Neural progenitor cell (in vitro differentiated cells): ENCODE results near the gene AK4. TPM values are rescaled to one million over a fixed set of nuclear protein-coding genes. Genes with fewer than 3 reads are reported as not detected.

Experiments
- DNase-seq: peaks from one replicate; pipeline ENCODE4 v3.0.0-alpha.2; 2016; ENCODE audit warnings: low spot score
- H2AFZ ChIP-seq: fragments of 200-600 bp; sonication (generic); replicated peaks from 2 replicates; pipeline ENCODE4 v1.6.1; 2016; ENCODE audit warnings: antibody characterized with exemption
- H3F3A ChIP-seq: fragments of 200-600 bp; sonication (generic); 2 replicates; pipeline ENCODE4 v1.6.1; 2016; ENCODE audit warnings: antibody characterized with exemption, low read depth
- H3K27ac ChIP-seq: fragments of 200-600 bp; sonication (generic); 2 replicates; pipeline ENCODE4 v1.5.1; 2016; ENCODE audit warnings: mild to moderate bottlenecking
- H3K27me3 ChIP-seq: fragments of 200-600 bp; sonication (generic); 2 replicates; pipeline ENCODE4 v1.6.1; 2016; ENCODE audit warnings: mild to moderate bottlenecking, moderate library complexity
- H3K36me3 ChIP-seq: fragments of 200-600 bp; sonication (generic); 2 replicates; pipeline ENCODE4 v1.5.1; 2016
- H3K4me1 ChIP-seq: fragments of 200-600 bp; sonication (generic); 2 replicates; pipeline ENCODE4 v1.6.1; 2016; ENCODE audit warnings: mixed run types
- H3K4me2 ChIP-seq: fragments of 200-600 bp; sonication (generic); 2 replicates; pipeline ENCODE4 v1.6.1; 2016
- H3K4me3 ChIP-seq: fragments of 200-600 bp; sonication (generic); 2 replicates; pipeline ENCODE4 v1.5.1; 2016
- H3K79me2 ChIP-seq: fragments of 200-600 bp; sonication (generic); 2 replicates; pipeline ENCODE4 v1.6.1; 2016; ENCODE audit warnings: low read depth
- H3K9ac ChIP-seq: fragments of 200-600 bp; sonication (generic); 2 replicates; pipeline ENCODE4 v1.6.1; 2016
- H3K9me3 ChIP-seq: fragments of 200-600 bp; sonication (generic); 2 replicates; pipeline ENCODE4 v1.5.1; 2016; ENCODE audit warnings: low read depth
- H4K20me1 ChIP-seq: fragments of 200-600 bp; sonication (generic); 2 replicates; pipeline ENCODE4 v1.6.1; 2016; ENCODE audit warnings: low read depth
- H3K27ac Mint-ChIP-seq: 3 replicates; pipeline ENCODE4 v1.8.0; 2021; ENCODE audit warnings: mixed read lengths
- H3K27me3 Mint-ChIP-seq: 2 replicates; pipeline ENCODE4 v1.8.0; 2022; ENCODE audit warnings: low read depth, mild to moderate bottlenecking, inconsistent platforms, moderate library complexity, mixed read lengths; ENCODE audit not compliant: insufficient read depth
- H3K36me3 Mint-ChIP-seq: 3 replicates; pipeline ENCODE4 v1.8.0; 2021; ENCODE audit warnings: mixed read lengths
- H3K4me1 Mint-ChIP-seq: 3 replicates; pipeline ENCODE4 v1.8.0; 2021; ENCODE audit warnings: mixed read lengths
- H3K4me3 Mint-ChIP-seq: 3 replicates; pipeline ENCODE4 v1.8.0; 2021; ENCODE audit warnings: mild to moderate bottlenecking, moderate library complexity, mixed read lengths
- H3K9me3 Mint-ChIP-seq: 3 replicates; pipeline ENCODE4 v1.8.0; 2020; ENCODE audit warnings: mixed read lengths
- CTCF ChIP-seq: fragments of 200-600 bp; sonication (generic); IDR thresholded peaks from 2 replicates; pipeline ENCODE4 v1.5.1; 2017; ENCODE audit warnings: antibody characterized with exemption, mild to moderate bottlenecking
- EZH2 ChIP-seq: fragments of 200-600 bp; sonication (generic); IDR thresholded peaks from 2 replicates; pipeline ENCODE4 v1.6.1; 2017; ENCODE audit warnings: antibody characterized with exemption, mild to moderate bottlenecking, moderate library complexity
- EZH2phosphoT487 ChIP-seq: fragments of 200-600 bp; sonication (generic); IDR thresholded peaks from 2 replicates; pipeline ENCODE4 v1.6.1; 2017; ENCODE audit warnings: antibody characterized with exemption
- total RNA-seq: library from RNA; depleted of rRNA; stranded (reverse); fragments of >200 nt; gene quantifications from 2 replicates; pipeline ENCODE4 v1.2.3, GENCODE V29; 2015; ENCODE audit warnings: low replicate concordance

Gene AK4
- total RNA-seq, 1 donor from 2014 or later: 31.5 TPM

GRCh38 chr1:65255035-65255655 lies 107.1 kb downstream of the AK4 start:
- H3K9ac ChIP-seq: no peak overlapping the region
- H4K20me1 ChIP-seq: peaks cover 3% of the 10 kb centered on the region
- Mint-ChIP-seq H3K4me1 (peaks cover 11% of the 10 kb centered on the region), H3K9me3 (no peaks in the 10 kb centered on the region), H3K27ac (peak overlapping the region; percentile 79), H3K36me3 (no peaks in the 10 kb centered on the region), H3K27me3 (peaks cover 9% of the 10 kb centered on the region), H3K4me3 (peak overlapping the region; percentile 94)
- H3K4me3 ChIP-seq: peak overlapping the region; percentile 85
- peak overlapping the region; percentile 82 for H3K4me2 ChIP-seq
- H3K79me2 ChIP-seq: peaks cover 21% of the 10 kb centered on the region
- peaks cover 13% of the 10 kb centered on the region for H3K27me3 ChIP-seq
- DNase-seq: peak; percentile 75
- H2AFZ ChIP-seq: peak overlapping the region; percentile 11
- peaks cover 8% of the 10 kb centered on the region for H3F3A ChIP-seq
- H3K4me1 ChIP-seq: peaks cover 19% of the 10 kb centered on the region
- H3K27ac ChIP-seq: no peak overlapping the region
- H3K9me3 ChIP-seq: no peaks in the 10 kb centered on the region
- no peaks in the 10 kb centered on the region for H3K36me3 ChIP-seq
- TF ChIP-seq EZH2phosphoT487: no peak
- TF ChIP-seq CTCF: no peak
- no peak for TF ChIP-seq EZH2

- Mint-ChIP-seq H3K4me1 (peaks cover 13% of the 10 kb centered on the region), H3K27ac (no peak overlapping the region), H3K36me3 (no peaks in the 10 kb centered on the region), H3K9me3 (no peaks in the 10 kb centered on the region), H3K27me3 (peaks cover 8% of the 10 kb centered on the region), H3K4me3 (peak overlapping the region; percentile 94)
- Histone ChIP-seq H3K4me1 (peaks cover 19% of the 10 kb centered on the region), H2AFZ (peak overlapping the region; percentile 11), H3K79me2 (peaks cover 21% of the 10 kb centered on the region), H3K27me3 (peaks cover 13% of the 10 kb centered on the region), H3K9me3 (no peaks in the 10 kb centered on the region), H3K27ac (no peak overlapping the region), H3K9ac (no peak overlapping the region), H3F3A (peaks cover 8% of the 10 kb centered on the region), H4K20me1 (peaks cover 3% of the 10 kb centered on the region), H3K4me2 (peak overlapping the region; percentile 82), H3K36me3 (no peaks in the 10 kb centered on the region), H3K4me3 (peak overlapping the region; percentile 85)
- DNase-seq: no peak
- no peak for TF ChIP-seq CTCF
- TF ChIP-seq EZH2: no peak
- TF ChIP-seq EZH2phosphoT487: no peak
These were observed 107.7 kb downstream of the AK4 start for GRCh38 chr1:65255656-65256050.

GRCh38 chr1:65256860-65257708 lies 109.1 kb downstream of the AK4 start:
- Histone ChIP-seq H3K27ac (no peak overlapping the region), H2AFZ (no peak overlapping the region), H3K4me1 (peaks cover 19% of the 10 kb centered on the region), H3F3A (peaks cover 8% of the 10 kb centered on the region), H3K4me3 (no peak overlapping the region), H3K4me2 (no peak overlapping the region), H3K36me3 (no peaks in the 10 kb centered on the region), H3K27me3 (peaks cover 13% of the 10 kb centered on the region), H3K79me2 (peaks cover 21% of the 10 kb centered on the region), H3K9me3 (no peaks in the 10 kb centered on the region), H4K20me1 (peaks cover 3% of the 10 kb centered on the region), H3K9ac (no peak overlapping the region)
- Mint-ChIP-seq H3K4me1 (peaks cover 16% of the 10 kb centered on the region), H3K36me3 (no peaks in the 10 kb centered on the region), H3K27ac (no peak overlapping the region), H3K9me3 (no peaks in the 10 kb centered on the region), H3K27me3 (peaks cover 8% of the 10 kb centered on the region), H3K4me3 (no peak overlapping the region)
- TF ChIP-seq CTCF (no peak), EZH2phosphoT487 (no peak), EZH2 (no peak)
- no peak for DNase-seq
